Pericardium fibroblast (primary cell): ENCODE data around the gene MYCBPAP. TPM values are rescaled to one million over a fixed set of nuclear protein-coding genes. Genes with fewer than 3 reads are reported as not detected.

Experiments used
- total RNA-seq: library from RNA; depleted of rRNA; stranded (reverse); fragments of >200 nt; gene quantifications from 2 replicates; pipeline ENCODE4 v1.2.3, GENCODE V29; 2015

Gene MYCBPAP, protein sequence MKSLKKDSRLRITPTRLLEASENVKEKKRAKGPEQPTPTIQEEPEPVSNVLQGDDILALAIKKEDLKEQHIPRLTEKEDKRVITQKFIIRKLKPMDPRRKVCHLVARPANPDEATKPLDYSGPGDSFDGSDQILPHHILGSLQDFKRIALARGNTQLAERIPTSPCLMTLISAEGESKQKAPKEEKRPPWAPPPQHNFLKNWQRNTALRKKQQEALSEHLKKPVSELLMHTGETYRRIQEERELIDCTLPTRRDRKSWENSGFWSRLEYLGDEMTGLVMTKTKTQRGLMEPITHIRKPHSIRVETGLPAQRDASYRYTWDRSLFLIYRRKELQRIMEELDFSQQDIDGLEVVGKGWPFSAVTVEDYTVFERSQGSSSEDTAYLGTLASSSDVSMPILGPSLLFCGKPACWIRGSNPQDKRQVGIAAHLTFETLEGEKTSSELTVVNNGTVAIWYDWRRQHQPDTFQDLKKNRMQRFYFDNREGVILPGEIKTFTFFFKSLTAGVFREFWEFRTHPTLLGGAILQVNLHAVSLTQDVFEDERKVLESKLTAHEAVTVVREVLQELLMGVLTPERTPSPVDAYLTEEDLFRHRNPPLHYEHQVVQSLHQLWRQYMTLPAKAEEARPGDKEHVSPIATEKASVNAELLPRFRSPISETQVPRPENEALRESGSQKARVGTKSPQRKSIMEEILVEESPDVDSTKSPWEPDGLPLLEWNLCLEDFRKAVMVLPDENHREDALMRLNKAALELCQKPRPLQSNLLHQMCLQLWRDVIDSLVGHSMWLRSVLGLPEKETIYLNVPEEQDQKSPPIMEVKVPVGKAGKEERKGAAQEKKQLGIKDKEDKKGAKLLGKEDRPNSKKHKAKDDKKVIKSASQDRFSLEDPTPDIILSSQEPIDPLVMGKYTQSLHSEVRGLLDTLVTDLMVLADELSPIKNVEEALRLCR
- 0.09 and 0.23 TPM in 2 replicates for total RNA-seq

GRCh38 chr17:50507871-50508572 lies at the start of gene MYCBPAP:
Gene MYCBPAP, plus strand, starts transcription at chr17:50508439. Its CDS starts 236 bp downstream, at chr17:50508675.

GRCh38 chr17:50468304-50469207 lies 39.7 kb upstream of the MYCBPAP start, which contains the start of gene CHAD:
Gene CHAD, minus strand, starts transcription at chr17:50468880. Its CDS starts 67 bp downstream, at chr17:50468813.

GRCh38 chr17:50478391-50479381 lies 29.6 kb upstream of the MYCBPAP start, which contains the start of gene RSAD1:
Gene RSAD1, plus strand, starts transcription at chr17:50478860. Its CDS starts 25 bp downstream, at chr17:50478885.

GRCh38 chr17:50532452-50533024 lies 24.3 kb downstream of the MYCBPAP start, which contains the start of gene EPN3:
Gene EPN3, plus strand, starts transcription at chr17:50532735. Its CDS starts 3,822 bp downstream, at chr17:50536557.

GRCh38 chr17:50547035-50547735 lies 38.9 kb downstream of the MYCBPAP start, which contains the start of gene SPATA20:
Gene SPATA20, plus strand, starts transcription at chr17:50547174. Its CDS starts 35 bp downstream, at chr17:50547209.

GRCh38 chr17:50560185-50560824 lies 52.1 kb downstream of the MYCBPAP start, which contains the start of gene CACNA1G:
Gene CACNA1G, plus strand, starts transcription at chr17:50560715. Its CDS starts 745 bp downstream, at chr17:50561460.

Other genes with a start within 250 kb of the MYCBPAP start
- 0.09 TPM in 1 of 2 replicates, not detected in the other for gene TMEM92, start 234.0 kb upstream of the MYCBPAP start, total RNA-seq
- gene XYLT2, start 162.3 kb upstream of the MYCBPAP start, total RNA-seq: 28.8 and 32.2 TPM in 2 replicates
- gene MRPL27, start 135.3 kb upstream of the MYCBPAP start, total RNA-seq: 46.5 and 59.5 TPM in 2 replicates
- gene EME1, start 135.2 kb upstream of the MYCBPAP start, total RNA-seq: 0.35 and 3.4 TPM in 2 replicates
- 84.1 and 150 TPM in 2 replicates for gene LRRC59, start 110.9 kb upstream of the MYCBPAP start, total RNA-seq
- gene ACSF2, start 82.2 kb upstream of the MYCBPAP start, total RNA-seq: 26.7 and 40.0 TPM in 2 replicates
- gene CHAD, start 39.6 kb upstream of the MYCBPAP start, total RNA-seq: not detected in 2 replicates
- 13.7 and 21.5 TPM in 2 replicates for gene RSAD1, start 29.6 kb upstream of the MYCBPAP start, total RNA-seq
- 0.23 and 0.51 TPM in 2 replicates for gene EPN3, start 24.3 kb downstream of the MYCBPAP start, total RNA-seq
- 71.4 and 89.9 TPM in 2 replicates for gene SPATA20, start 38.7 kb downstream of the MYCBPAP start, total RNA-seq
- 0.60 and 0.82 TPM in 2 replicates for gene CACNA1G, start 52.3 kb downstream of the MYCBPAP start, total RNA-seq
- 3.8 and 13.9 TPM in 2 replicates for gene ABCC3, start 126.4 kb downstream of the MYCBPAP start, total RNA-seq
- gene ANKRD40, start 199.5 kb downstream of the MYCBPAP start, total RNA-seq: 22.2 and 23.3 TPM in 2 replicates
- gene LUC7L3, start 211.2 kb downstream of the MYCBPAP start, total RNA-seq: 15.6 and 21.0 TPM in 2 replicates